GM19023 (cell line): Measurements from ENCODE around the gene C17orf67.

Source experiments
- ATAC-seq: cut with Tn5 transposase; IDR thresholded peaks from one replicate; pipeline ENCODE4 v1.9.1; 2021; ENCODE audit warnings: mild to moderate bottlenecking, moderate library complexity; ENCODE audit not compliant: unreplicated experiment

Gene C17orf67

GRCh38 chr17:56833809-56834379 lies at the start of gene C17orf67, which contains the start of gene DGKE:
Gene C17orf67 (minus strand): TSS chr17:56833920. CDS start chr17:56815810, 18,110 bp downstream.
Gene DGKE (plus strand): TSS chr17:56834151. CDS start chr17:56834796, 645 bp downstream.
- ATAC-seq = peak; percentile 79

- ATAC-seq = no peak
Observed at GRCh38 chr17:56881685-56882295, 48.1 kb upstream of the C17orf67 start.

- ATAC-seq = no peak
Observed at GRCh38 chr17:56880571-56880970, 46.9 kb upstream of the C17orf67 start.

- no peak for ATAC-seq
Observed at GRCh38 chr17:56880133-56880532, 46.4 kb upstream of the C17orf67 start.

- ATAC-seq = no peak
Observed at GRCh38 chr17:56879280-56879679, 45.6 kb upstream of the C17orf67 start.

- ATAC-seq = no peak
Observed at GRCh38 chr17:56876766-56877179, 43.1 kb upstream of the C17orf67 start.

GRCh38 chr17:56870081-56870651 lies 36.4 kb upstream of the C17orf67 start:
- ATAC-seq = no peak

GRCh38 chr17:56868716-56869115 lies 35.0 kb upstream of the C17orf67 start:
- no peak for ATAC-seq

GRCh38 chr17:56867948-56868376 lies 34.2 kb upstream of the C17orf67 start:
- ATAC-seq = no peak

GRCh38 chr17:56866496-56866895 lies 32.8 kb upstream of the C17orf67 start:
- no peak for ATAC-seq

GRCh38 chr17:56866076-56866475 lies 32.4 kb upstream of the C17orf67 start:
- no peak for ATAC-seq

- ATAC-seq = no peak
Observed at GRCh38 chr17:56863974-56864373, 30.3 kb upstream of the C17orf67 start.

- no peak for ATAC-seq
Observed at GRCh38 chr17:56861899-56862298, 28.2 kb upstream of the C17orf67 start.

GRCh38 chr17:56851008-56851407 lies 17.3 kb upstream of the C17orf67 start:
- no peak for ATAC-seq

GRCh38 chr17:56850591-56850990 lies 16.9 kb upstream of the C17orf67 start:
- no peak for ATAC-seq

- ATAC-seq = no peak
Observed at GRCh38 chr17:56849131-56849530, 15.4 kb upstream of the C17orf67 start.

- no peak for ATAC-seq
Observed at GRCh38 chr17:56847106-56847505, 13.4 kb upstream of the C17orf67 start.

- ATAC-seq = no peak
Observed at GRCh38 chr17:56845934-56846333, 12.2 kb upstream of the C17orf67 start.

GRCh38 chr17:56842577-56842976 lies 8.9 kb upstream of the C17orf67 start:
- no peak for ATAC-seq

GRCh38 chr17:56838687-56839086 lies 5.0 kb upstream of the C17orf67 start:
- ATAC-seq = no peak

- ATAC-seq = no peak
Observed at GRCh38 chr17:56835264-56835585, 1.5 kb upstream of the C17orf67 start.
